Measurements from ENCODE around the gene ADGRL2. TPM values are rescaled to one million over a fixed set of nuclear protein-coding genes. Genes with fewer than 3 reads are reported as not detected.

The ADGRL2 gene
- total and polyA plus RNA-seq, 9 donors, result 55.0 to 83.5 (median 66.1) TPM

DNA sequence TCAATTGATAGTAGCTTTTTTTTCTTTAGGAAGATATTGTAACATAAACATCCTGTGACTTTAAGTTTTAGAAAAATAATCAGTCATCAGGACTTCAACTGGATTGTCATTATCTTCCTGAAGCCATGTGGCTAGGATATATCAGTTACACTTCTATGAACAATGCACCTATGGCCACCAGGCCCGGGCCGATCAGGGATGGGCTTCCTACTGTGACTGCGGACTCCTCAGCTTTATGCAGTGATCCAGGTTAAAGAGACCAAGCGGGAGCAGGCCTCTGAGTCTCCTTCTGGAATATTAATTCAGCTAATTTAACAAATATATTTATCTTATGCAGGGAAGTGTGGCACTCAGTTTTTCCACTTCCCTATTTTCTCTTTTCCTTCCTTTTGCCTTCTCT lies 200.6 kb downstream of the ADGRL2 start:
- DNase-seq, result no peak

DNA sequence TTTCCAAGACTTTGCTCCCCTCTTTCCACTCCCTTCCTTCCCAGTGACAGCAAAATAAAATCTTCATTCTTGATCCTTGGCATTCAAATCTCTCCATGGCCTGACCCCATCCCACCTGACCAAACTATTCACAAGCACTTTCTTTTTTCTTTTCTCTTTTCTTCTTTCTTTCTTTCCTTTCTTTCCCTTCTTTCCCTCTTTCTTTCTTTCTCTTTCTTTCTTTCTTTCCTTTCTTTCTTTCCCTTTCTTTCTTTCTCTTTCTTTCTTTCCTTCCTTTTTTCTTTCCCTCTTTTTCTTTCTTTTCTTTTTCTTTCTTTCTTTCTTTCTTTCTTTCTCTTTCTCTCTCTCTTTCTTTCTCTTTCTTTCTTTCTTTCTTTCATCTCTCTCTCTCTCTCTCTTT lies 207.1 kb downstream of the ADGRL2 start:
- no peaks in the 10 kb centered on the region for H3K9me3 ChIP-seq
- no peak overlapping the region for H3K4me3 ChIP-seq
- TF ChIP-seq POLR2A (IDR thresholded peaks at IDR 0.05), result no peak
- TF ChIP-seq, protein P1, sequence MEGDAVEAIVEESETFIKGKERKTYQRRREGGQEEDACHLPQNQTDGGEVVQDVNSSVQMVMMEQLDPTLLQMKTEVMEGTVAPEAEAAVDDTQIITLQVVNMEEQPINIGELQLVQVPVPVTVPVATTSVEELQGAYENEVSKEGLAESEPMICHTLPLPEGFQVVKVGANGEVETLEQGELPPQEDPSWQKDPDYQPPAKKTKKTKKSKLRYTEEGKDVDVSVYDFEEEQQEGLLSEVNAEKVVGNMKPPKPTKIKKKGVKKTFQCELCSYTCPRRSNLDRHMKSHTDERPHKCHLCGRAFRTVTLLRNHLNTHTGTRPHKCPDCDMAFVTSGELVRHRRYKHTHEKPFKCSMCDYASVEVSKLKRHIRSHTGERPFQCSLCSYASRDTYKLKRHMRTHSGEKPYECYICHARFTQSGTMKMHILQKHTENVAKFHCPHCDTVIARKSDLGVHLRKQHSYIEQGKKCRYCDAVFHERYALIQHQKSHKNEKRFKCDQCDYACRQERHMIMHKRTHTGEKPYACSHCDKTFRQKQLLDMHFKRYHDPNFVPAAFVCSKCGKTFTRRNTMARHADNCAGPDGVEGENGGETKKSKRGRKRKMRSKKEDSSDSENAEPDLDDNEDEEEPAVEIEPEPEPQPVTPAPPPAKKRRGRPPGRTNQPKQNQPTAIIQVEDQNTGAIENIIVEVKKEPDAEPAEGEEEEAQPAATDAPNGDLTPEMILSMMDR (IDR thresholded peaks at IDR 0.05), result no peak
- no peak for TF ChIP-seq EP300 (IDR thresholded peaks at IDR 0.05)
- H3K4me1 ChIP-seq (ENCODE audit: insufficient read depth), result no peaks in the 10 kb centered on the region
- DNase-seq, result no peak
- H3K36me3 ChIP-seq, result no peaks in the 10 kb centered on the region
- H3K27me3 ChIP-seq, result no peaks in the 10 kb centered on the region
- intact Hi-C loops (cut with DNase I), result no loop called here
- no peak overlapping the region for H3K27ac ChIP-seq

More for the DNA sequence above, 200.6 kb downstream of the ADGRL2 start:
- intact Hi-C loops (cut with DNase I), result no loop called here
- Histone ChIP-seq H3K27ac (no peak overlapping the region), H3K9me3 (no peaks in the 10 kb centered on the region), H3K36me3 (no peaks in the 10 kb centered on the region), H3K27me3 (no peaks in the 10 kb centered on the region), H3K4me3 (no peak overlapping the region), H3K4me1 (ENCODE audit: insufficient read depth) (peaks cover 3% of the 10 kb centered on the region)
- 87 to 92% (median 90%) methylated on average over 4 of the region's 4 CpGs for WGBS, 3 donors
- TF ChIP-seq, protein P1 (IDR thresholded peaks at IDR 0.05), result no peak
- TF ChIP-seq POLR2A (IDR thresholded peaks at IDR 0.05), result no peak

DNA sequence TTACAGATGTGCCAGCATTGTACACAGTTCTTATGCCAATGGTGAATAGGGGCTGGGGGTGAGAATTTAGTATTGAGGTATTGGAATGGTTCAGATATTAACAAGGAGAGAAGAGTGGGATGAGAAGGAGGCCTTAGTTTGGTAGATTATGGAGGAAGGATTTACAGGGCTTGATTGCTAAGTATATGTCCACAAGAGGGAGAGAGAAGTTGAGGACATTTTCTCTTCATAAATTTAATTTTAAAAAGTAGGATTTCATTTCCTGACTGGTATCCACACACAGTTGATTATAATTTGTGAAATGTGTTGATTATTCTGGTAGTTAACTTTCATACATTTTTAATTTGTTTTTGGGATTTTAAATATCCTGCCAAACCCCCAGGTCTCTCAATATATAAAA lies 213.0 kb downstream of the ADGRL2 start:
- intact Hi-C loops (cut with DNase I), result no loop called here
- Histone ChIP-seq H3K27ac (no peak overlapping the region), H3K4me1 (ENCODE audit: insufficient read depth) (no peaks in the 10 kb centered on the region), H3K4me3 (no peak overlapping the region), H3K36me3 (no peaks in the 10 kb centered on the region), H3K9me3 (no peaks in the 10 kb centered on the region), H3K27me3 (no peaks in the 10 kb centered on the region)
- no peak for TF ChIP-seq POLR2A (IDR thresholded peaks at IDR 0.05)
- TF ChIP-seq EP300 (IDR thresholded peaks at IDR 0.05), result no peak
- TF ChIP-seq, protein P1 (IDR thresholded peaks at IDR 0.05), result no peak
- DNase-seq, result no peak

DNA sequence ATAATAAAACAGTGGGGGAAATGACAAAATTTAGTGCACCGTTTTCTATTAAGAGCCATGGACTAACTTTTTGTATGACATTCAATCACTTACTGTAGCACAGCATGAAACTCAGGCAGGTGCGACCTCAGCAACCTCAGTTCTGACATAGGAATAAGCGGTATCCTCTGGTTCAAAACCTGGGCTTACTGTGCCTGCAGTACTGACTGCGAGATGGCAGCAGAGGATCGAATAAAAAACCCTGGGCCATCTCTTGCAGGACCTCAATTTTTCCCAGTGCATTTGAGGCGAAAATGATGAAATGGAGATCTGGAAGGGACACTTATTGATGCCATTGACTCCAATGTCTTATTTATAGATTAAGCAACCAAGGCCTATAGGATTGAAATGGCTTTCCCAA lies 214.7 kb downstream of the ADGRL2 start:
- H3K27ac ChIP-seq, result no peak overlapping the region
- no peaks in the 10 kb centered on the region for H3K36me3 ChIP-seq
- H3K9me3 ChIP-seq, result no peaks in the 10 kb centered on the region
- no peak overlapping the region for H3K4me3 ChIP-seq
- no peaks in the 10 kb centered on the region for H3K27me3 ChIP-seq
- TF ChIP-seq, protein P1 (IDR thresholded peaks at IDR 0.05), result no peak
- TF ChIP-seq POLR2A (IDR thresholded peaks at IDR 0.05) (no peak), EP300 (IDR thresholded peaks at IDR 0.05) (no peak)
- no peaks in the 10 kb centered on the region for H3K4me1 ChIP-seq (ENCODE audit: insufficient read depth)
- WGBS, 3 donors, result 94 to 97% (median 96%) methylated on average over 6 of the region's 6 CpGs
- intact Hi-C loops (cut with DNase I), result no loop called here
- no peak for DNase-seq

DNA sequence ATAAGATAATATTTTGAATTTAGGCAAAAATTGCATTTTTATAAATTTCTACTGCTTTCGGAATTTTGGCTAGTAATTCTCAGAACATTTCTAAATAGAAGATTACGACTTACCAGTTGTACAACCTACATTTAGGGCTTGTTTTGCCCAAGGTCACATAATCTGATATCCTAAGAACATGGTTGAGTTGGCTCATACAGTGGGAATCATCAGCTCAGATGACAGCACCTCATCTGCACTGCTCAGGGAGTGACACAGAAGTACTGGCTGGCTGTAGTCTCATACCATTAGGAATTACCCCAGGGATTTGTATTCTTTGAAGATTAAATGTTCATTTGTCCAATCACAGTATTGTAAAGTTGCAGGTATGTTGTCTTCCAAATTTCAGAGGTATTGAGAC lies 217.6 kb downstream of the ADGRL2 start:
- 73 to 94% (median 84%) methylated on average over 2 of the region's 2 CpGs for WGBS, 3 donors
- Histone ChIP-seq H3K27me3 (no peaks in the 10 kb centered on the region), H3K4me1 (ENCODE audit: insufficient read depth) (no peaks in the 10 kb centered on the region), H3K4me3 (no peak overlapping the region), H3K27ac (no peak overlapping the region), H3K36me3 (no peaks in the 10 kb centered on the region), H3K9me3 (no peaks in the 10 kb centered on the region)
- intact Hi-C loops (cut with DNase I), result no loop called here
- DNase-seq, result no peak
- TF ChIP-seq POLR2A (IDR thresholded peaks at IDR 0.05), result no peak
- TF ChIP-seq, protein P1 (IDR thresholded peaks at IDR 0.05), result no peak
- TF ChIP-seq EP300 (IDR thresholded peaks at IDR 0.05), result no peak

Measured in ovary (tissue), 9 donors.